Measurements from ENCODE around the gene ARHGEF26.

The ARHGEF26 gene

DNA sequence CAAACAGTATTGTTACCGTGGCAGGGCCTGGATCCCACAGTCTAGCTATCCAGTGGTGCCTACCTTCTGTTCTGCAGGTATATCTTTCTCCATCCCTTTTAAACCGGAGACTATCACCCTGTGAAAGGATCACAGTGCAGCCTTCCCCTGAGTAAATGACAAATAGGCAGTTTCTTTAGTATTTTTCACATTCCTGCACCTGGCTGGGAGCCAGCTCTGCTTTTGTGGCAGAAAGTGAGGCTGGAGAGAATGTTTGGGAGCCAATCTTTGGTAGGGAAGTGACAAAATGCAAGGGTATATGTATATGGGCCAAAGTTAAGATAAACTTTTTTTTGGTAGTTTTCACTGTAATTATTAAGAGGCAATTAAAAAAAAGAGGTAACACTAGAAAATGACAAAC, 54.8 kb downstream of the ARHGEF26 start:
- in situ Hi-C loops (cut with MboI; ENCODE audit: low pct_unique_long_range_greater_than_20kb, low sequenced_read_pairs, unreplicated experiment) = no loop called here
- no peak for DNase-seq (ENCODE audit: low spot score)
- TF ChIP-seq, protein P1, sequence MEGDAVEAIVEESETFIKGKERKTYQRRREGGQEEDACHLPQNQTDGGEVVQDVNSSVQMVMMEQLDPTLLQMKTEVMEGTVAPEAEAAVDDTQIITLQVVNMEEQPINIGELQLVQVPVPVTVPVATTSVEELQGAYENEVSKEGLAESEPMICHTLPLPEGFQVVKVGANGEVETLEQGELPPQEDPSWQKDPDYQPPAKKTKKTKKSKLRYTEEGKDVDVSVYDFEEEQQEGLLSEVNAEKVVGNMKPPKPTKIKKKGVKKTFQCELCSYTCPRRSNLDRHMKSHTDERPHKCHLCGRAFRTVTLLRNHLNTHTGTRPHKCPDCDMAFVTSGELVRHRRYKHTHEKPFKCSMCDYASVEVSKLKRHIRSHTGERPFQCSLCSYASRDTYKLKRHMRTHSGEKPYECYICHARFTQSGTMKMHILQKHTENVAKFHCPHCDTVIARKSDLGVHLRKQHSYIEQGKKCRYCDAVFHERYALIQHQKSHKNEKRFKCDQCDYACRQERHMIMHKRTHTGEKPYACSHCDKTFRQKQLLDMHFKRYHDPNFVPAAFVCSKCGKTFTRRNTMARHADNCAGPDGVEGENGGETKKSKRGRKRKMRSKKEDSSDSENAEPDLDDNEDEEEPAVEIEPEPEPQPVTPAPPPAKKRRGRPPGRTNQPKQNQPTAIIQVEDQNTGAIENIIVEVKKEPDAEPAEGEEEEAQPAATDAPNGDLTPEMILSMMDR (IDR thresholded peaks at IDR 0.05; ENCODE audit: extremely low read depth, insufficient read depth, missing control alignments) = no peak

DNA sequence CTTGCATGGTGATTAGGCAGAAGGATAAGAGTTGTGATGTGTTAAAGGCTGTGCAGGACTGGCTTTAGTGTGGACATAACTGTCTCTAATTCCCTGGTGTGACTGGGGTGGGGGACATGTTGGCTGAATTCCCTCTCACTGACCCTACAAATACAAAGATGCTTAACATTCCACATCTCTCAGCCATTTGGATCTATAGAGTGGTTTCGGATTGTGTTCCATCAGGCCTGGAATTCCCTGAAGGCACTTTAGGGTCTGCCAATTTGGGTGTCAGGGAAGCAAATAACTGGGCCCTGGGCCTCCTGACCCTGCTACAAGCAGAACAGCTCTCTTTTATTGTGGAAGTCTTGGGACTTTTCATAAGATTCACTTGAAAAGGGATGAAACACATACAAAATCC, 56.2 kb downstream of the ARHGEF26 start:
- DNase-seq (ENCODE audit: low spot score) = no peak
- TF ChIP-seq, protein P1 (IDR thresholded peaks at IDR 0.05; ENCODE audit: extremely low read depth, insufficient read depth, missing control alignments) = no peak
- in situ Hi-C loops (cut with MboI; ENCODE audit: low pct_unique_long_range_greater_than_20kb, low sequenced_read_pairs, unreplicated experiment) = no loop called here

DNA sequence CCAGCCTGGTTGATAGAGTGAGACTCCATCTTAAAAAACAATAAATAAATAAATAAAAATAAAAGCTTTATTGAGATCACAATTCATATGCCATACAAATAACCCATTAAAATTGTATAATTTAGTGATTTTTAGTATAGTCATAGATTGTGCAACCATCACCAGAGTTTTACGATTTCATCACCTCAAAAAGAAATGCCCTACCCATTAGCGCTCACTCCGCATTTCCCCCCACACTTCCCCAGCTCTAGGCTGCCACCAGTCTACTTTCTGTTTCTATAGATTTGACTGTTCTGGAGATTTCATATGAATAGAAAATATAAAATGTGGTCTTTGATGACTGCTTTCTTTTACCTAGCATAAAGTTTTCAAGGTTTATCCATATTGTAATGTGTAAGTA, 57.0 kb downstream of the ARHGEF26 start:
- in situ Hi-C loops (cut with MboI; ENCODE audit: low pct_unique_long_range_greater_than_20kb, low sequenced_read_pairs, unreplicated experiment) = no loop called here
- no peak for DNase-seq (ENCODE audit: low spot score)
- TF ChIP-seq, protein P1 (IDR thresholded peaks at IDR 0.05; ENCODE audit: extremely low read depth, insufficient read depth, missing control alignments) = no peak

DNA sequence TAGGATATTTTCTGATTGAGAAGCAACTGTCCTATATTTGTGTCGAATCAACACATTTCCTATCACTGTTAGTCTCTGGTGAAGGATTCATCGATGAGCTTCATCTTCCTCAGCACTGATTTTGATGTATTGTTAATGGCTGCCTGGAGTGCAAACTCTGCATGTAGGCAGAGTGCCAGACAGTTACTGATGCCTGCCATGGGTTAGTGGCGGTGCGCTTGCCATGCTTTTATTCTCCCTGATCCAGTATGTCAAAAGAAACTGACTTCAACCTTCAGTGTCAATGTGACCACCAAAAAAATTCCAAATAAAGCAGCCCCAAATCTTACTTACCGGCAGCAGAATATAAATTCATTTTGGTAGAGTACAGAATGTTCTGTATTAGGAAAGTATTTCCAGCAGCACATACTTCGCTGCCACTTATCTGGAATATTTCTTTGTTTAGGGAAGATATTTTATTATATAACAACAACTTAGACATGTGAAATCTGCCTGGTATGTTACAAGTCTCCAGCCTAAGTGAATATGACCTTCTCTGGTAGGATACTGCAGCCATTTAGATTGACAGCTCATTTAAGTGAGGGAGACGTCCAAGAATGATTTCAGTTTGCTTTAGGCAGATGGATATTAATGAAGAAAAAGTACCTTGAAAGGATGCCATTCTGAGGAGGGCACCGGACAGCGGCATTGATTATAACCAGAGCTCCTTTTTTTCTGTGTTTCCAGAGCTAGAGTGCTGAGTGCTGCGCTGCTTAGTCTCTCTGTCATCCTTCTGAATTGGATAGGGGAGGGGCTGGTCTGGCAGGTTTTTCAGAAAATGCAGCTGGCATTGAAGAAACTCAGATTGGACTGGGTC, 59.9 kb downstream of the ARHGEF26 start:
- DNase-seq (ENCODE audit: low spot score) = no peak
- TF ChIP-seq, protein P1 (IDR thresholded peaks at IDR 0.05; ENCODE audit: extremely low read depth, insufficient read depth, missing control alignments) = no peak
- in situ Hi-C loops (cut with MboI; ENCODE audit: low pct_unique_long_range_greater_than_20kb, low sequenced_read_pairs, unreplicated experiment) = no loop called here

DNA sequence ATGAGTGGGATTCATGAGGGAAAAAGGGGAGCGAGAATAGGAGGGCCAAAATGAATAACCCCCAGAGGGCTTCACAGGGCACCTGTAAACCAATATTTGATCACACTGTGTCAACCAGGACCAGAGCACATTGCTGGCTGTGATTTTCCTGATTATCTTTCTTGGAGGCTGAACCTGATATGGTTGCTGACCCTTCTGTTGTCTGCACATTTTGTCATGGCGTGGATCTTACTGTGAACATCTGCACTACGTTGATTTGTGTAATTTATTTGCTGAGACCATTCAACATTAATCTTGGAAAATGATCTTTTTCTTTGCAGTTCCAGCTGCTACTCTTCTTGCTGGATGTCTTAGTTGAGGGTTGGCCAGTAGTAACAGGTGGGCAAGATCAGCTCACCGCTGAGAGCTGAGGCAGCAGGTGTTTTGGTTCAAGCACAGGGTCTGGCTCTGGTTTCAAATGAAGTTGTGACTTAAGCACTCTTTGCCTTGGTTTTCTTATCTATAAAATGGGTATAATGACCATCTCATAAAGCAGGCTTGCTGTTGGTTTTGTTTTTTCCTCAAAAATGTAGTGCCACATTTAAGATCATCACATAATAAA, 61.2 kb downstream of the ARHGEF26 start:
- TF ChIP-seq, protein P1 (IDR thresholded peaks at IDR 0.05; ENCODE audit: extremely low read depth, insufficient read depth, missing control alignments) = no peak
- in situ Hi-C loops (cut with MboI; ENCODE audit: low pct_unique_long_range_greater_than_20kb, low sequenced_read_pairs, unreplicated experiment) = no loop called here
- no peak for DNase-seq (ENCODE audit: low spot score)

DNA sequence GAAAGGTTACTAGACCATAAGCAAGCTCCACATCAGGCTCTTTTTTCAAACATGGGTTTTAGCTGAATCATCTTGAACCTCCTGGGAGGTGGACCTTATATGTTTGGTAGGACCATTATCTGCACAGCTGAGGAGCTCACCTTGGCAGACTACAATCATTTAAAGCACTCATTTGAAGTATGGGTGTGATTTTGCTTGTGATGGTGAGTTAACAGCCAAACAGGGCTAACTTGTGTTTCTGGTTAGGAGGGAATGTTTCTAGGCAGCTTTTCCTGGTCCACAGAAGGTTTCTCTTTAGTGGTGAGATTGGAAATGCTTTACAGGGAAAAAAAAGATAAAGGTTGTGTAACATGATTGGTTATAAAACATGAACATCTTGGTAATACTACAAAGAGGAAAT, 61.8 kb downstream of the ARHGEF26 start:
- in situ Hi-C loops (cut with MboI; ENCODE audit: low pct_unique_long_range_greater_than_20kb, low sequenced_read_pairs, unreplicated experiment) = no loop called here
- TF ChIP-seq, protein P1 (IDR thresholded peaks at IDR 0.05; ENCODE audit: extremely low read depth, insufficient read depth, missing control alignments) = no peak
- DNase-seq (ENCODE audit: low spot score) = no peak
